SK-N-SH treated with all-trans-retinoic acid at 6 μM for 48 hours (cell line): ENCODE data around the gene FAM228A.

Source experiments
- ATAC-seq: fragments of 200-7000 bp; cut with Tn5 transposase; 3 replicates; pipeline ENCODE4 v1.9.1; 2020; ENCODE audit warnings: mild to moderate bottlenecking, moderate library complexity
- ARNTL ChIP-seq: fragments of 450-650 bp; formaldehyde crosslinking; IDR thresholded peaks from 2 replicates; pipeline ENCODE4 v1.5.0; 2020; ENCODE audit warnings: low read depth, mild to moderate bottlenecking, moderate library complexity, borderline replicate concordance
- BACH2 ChIP-seq: fragments of 250-450 bp; sonication (Bioruptor Pico); IDR thresholded peaks from 2 replicates; pipeline ENCODE4 v1.9.0; 2021; ENCODE audit warnings: mild to moderate bottlenecking, borderline replicate concordance
- CREB5 ChIP-seq: fragments of 250-450 bp; sonication (Bioruptor Pico); IDR thresholded peaks from 2 replicates; pipeline ENCODE4 v1.5.1; 2020; ENCODE audit warnings: low read depth, mild to moderate bottlenecking, moderate library complexity
- CSDC2 ChIP-seq: fragments of 250-450 bp; sonication (Bioruptor Pico); IDR thresholded peaks from 2 replicates; pipeline ENCODE4 v1.5.0; 2020; ENCODE audit warnings: mild to moderate bottlenecking, moderate library complexity
- CSRNP3 ChIP-seq: fragments of 250-450 bp; sonication (Bioruptor Pico); IDR thresholded peaks from 2 replicates; pipeline ENCODE4 v1.5.1; 2021; ENCODE audit warnings: mild to moderate bottlenecking, moderate library complexity
- ESRRG ChIP-seq: fragments of 250-450 bp; sonication (Bioruptor Pico); IDR thresholded peaks from 2 replicates; pipeline ENCODE4 v1.6.1; 2021; ENCODE audit warnings: mild to moderate bottlenecking
- GLIS3 ChIP-seq: fragments of 250-450 bp; sonication (Bioruptor Pico); IDR thresholded peaks from 2 replicates; pipeline ENCODE4 v1.5.0; 2020; ENCODE audit warnings: mild to moderate bottlenecking, moderate library complexity
- ISL1 ChIP-seq: fragments of 250-450 bp; sonication (Bioruptor Pico); IDR thresholded peaks from 2 replicates; pipeline ENCODE4 v2.1.2; 2022; ENCODE audit warnings: mild to moderate bottlenecking, moderate library complexity
- OSR1 ChIP-seq: fragments of 250-450 bp; sonication (Bioruptor Pico); IDR thresholded peaks from 2 replicates; pipeline ENCODE4 v1.8.0; 2022; ENCODE audit warnings: moderate library complexity, mild to moderate bottlenecking, inconsistent platforms
- POU6F1 ChIP-seq: fragments of 250-450 bp; sonication (Bioruptor Pico); IDR thresholded peaks from 2 replicates; pipeline ENCODE4 v1.8.0; 2021; ENCODE audit warnings: low read depth, mild to moderate bottlenecking, moderate library complexity, borderline replicate concordance
- PPARA ChIP-seq: fragments of 250-450 bp; sonication (Bioruptor Pico); IDR thresholded peaks from 2 replicates; pipeline ENCODE4 v1.5.0; 2020; ENCODE audit warnings: mild to moderate bottlenecking, borderline replicate concordance
- RARB ChIP-seq: fragments of 250-450 bp; sonication (Bioruptor Pico); IDR thresholded peaks from 2 replicates; pipeline ENCODE4 v1.8.0; 2021; ENCODE audit warnings: mild to moderate bottlenecking, moderate library complexity
- SNAI2 ChIP-seq: fragments of 250-450 bp; sonication (Bioruptor Pico); IDR thresholded peaks from 2 replicates; pipeline ENCODE4 v1.5.0; 2020; ENCODE audit warnings: mild to moderate bottlenecking, moderate library complexity
- TCF4 ChIP-seq: fragments of 250-450 bp; sonication (Bioruptor Pico); IDR thresholded peaks from 2 replicates; pipeline ENCODE4 v1.8.0; 2021; ENCODE audit warnings: mild to moderate bottlenecking, moderate library complexity, borderline replicate concordance
- TOX ChIP-seq: fragments of 250-450 bp; sonication (Bioruptor Pico); IDR thresholded peaks from 2 replicates; pipeline ENCODE4 v1.8.0; 2021; ENCODE audit warnings: mild to moderate bottlenecking, moderate library complexity, borderline replicate concordance
- ZC3H10 ChIP-seq: fragments of 250-450 bp; sonication (Bioruptor Pico); IDR thresholded peaks from 2 replicates; pipeline ENCODE4 v1.5.1; 2021; ENCODE audit warnings: mild to moderate bottlenecking, moderate library complexity
- ZFP3 ChIP-seq: fragments of 250-450 bp; sonication (Bioruptor Pico); IDR thresholded peaks from 2 replicates; pipeline ENCODE4 v1.5.0; 2020; ENCODE audit warnings: mild to moderate bottlenecking, moderate library complexity
- ZFP30 ChIP-seq: fragments of 450-650 bp; formaldehyde crosslinking; IDR thresholded peaks from 2 replicates; pipeline ENCODE4 v1.5.0; 2022; ENCODE audit warnings: mild to moderate bottlenecking, moderate library complexity
- ZNF565 ChIP-seq: fragments of 450-650 bp; formaldehyde crosslinking; conservative IDR thresholded peaks from 2 replicates; pipeline ENCODE4 v1.5.0; 2020; ENCODE audit warnings: low read depth, mild to moderate bottlenecking, moderate library complexity
- ZNF8 ChIP-seq: fragments of 450-650 bp; formaldehyde crosslinking; IDR thresholded peaks from 2 replicates; pipeline ENCODE4 v1.5.0; 2020; ENCODE audit warnings: mild to moderate bottlenecking, moderate library complexity

The FAM228A gene

GRCh38 chr2:24175631-24176187 lies 856 bp downstream of the FAM228A start:
- TF ChIP-seq ISL1 (no peak), OSR1 (no peak), TCF4 (CRISPR knock-in tag) (no peak), POU6F1 (CRISPR knock-in tag) (no peak), ARNTL (CRISPR knock-in tag) (no peak), ZNF8 (no peak), CSRNP3 (no peak), BACH2 (CRISPR knock-in tag) (no peak), ZFP30 (no peak), ZNF565 (CRISPR knock-in tag) (no peak), GLIS3 (no peak)
- TF ChIP-seq, all 23 proteins: peak for 0
- no peak for ATAC-seq

GRCh38 chr2:24176326-24176725 lies 1.5 kb downstream of the FAM228A start:
- no peak for ATAC-seq
- TF ChIP-seq ESRRG (CRISPR knock-in tag) (no peak), ZNF8 (no peak), ZC3H10 (CRISPR knock-in tag) (no peak), SNAI2 (no peak), TOX (CRISPR knock-in tag) (no peak), CREB5 (CRISPR knock-in tag) (no peak), TCF4 (CRISPR knock-in tag) (no peak), POU6F1 (CRISPR knock-in tag) (no peak), ARNTL (CRISPR knock-in tag) (no peak), RARB (CRISPR knock-in tag) (no peak), ZFP3 (CRISPR knock-in tag) (no peak)

GRCh38 chr2:24179683-24180082 lies 4.8 kb downstream of the FAM228A start:
- ATAC-seq = no peak

More at GRCh38 chr2:24179683-24180082, 4.8 kb downstream of the FAM228A start:
- TF ChIP-seq ZNF565 (CRISPR knock-in tag) = no peak
- no peak for TF ChIP-seq SNAI2
- TF ChIP-seq TCF4 (CRISPR knock-in tag) = no peak
- TF ChIP-seq POU6F1 (CRISPR knock-in tag) = no peak
- TF ChIP-seq ARNTL (CRISPR knock-in tag) = no peak
- TF ChIP-seq PPARA = no peak
- TF ChIP-seq TOX (CRISPR knock-in tag) = no peak
- no peak for TF ChIP-seq BACH2 (CRISPR knock-in tag)
- TF ChIP-seq CSDC2 (CRISPR knock-in tag) = no peak
- no peak for TF ChIP-seq CSRNP3
- TF ChIP-seq, all 23 proteins: peak for 0
